ENCODE results near the gene TAF4B.
"Not testable (repeated sequence)": the region's sequence is repeated elsewhere in the genome, so short reads cannot be mapped to it uniquely, and the experiment has no call there.

- not testable (repeated sequence) for TF ChIP-seq CTCF (IDR thresholded peaks at IDR 0.05; ENCODE audit: insufficient read depth, low read depth, low read length); EZH2 (IDR thresholded peaks at IDR 0.05; ENCODE audit: insufficient read depth, low read length)
Observed at GRCh38 chr18:26245434-26245833, 19.2 kb downstream of the TAF4B start.
